GM12873 (cell line): ENCODE data around the gene PNMA8A.

Source experiments
- CTCF ChIP-seq: IDR thresholded peaks from 2 replicates; pipeline ENCODE4 v1.5.1; 2012; ENCODE audit warnings: low read depth, mild to moderate bottlenecking, moderate library complexity, low read length, control low read depth; ENCODE audit not compliant: insufficient read depth; ENCODE audit errors: missing control alignments

The PNMA8A gene

GRCh38 chr19:46461537-46461936, 9.8 kb downstream of the PNMA8A start:
- TF ChIP-seq CTCF, result no peak

- no peak for TF ChIP-seq CTCF
These were observed 10.4 kb downstream of the PNMA8A start for GRCh38 chr19:46460981-46461380.

- TF ChIP-seq CTCF, result no peak
These were observed 11.3 kb downstream of the PNMA8A start for GRCh38 chr19:46460055-46460454.

- no peak for TF ChIP-seq CTCF
These were observed 14.4 kb downstream of the PNMA8A start for GRCh38 chr19:46456930-46457329.

- TF ChIP-seq CTCF, result no peak
These were observed 17.1 kb downstream of the PNMA8A start for GRCh38 chr19:46454244-46454643.

GRCh38 chr19:46453661-46454060, 17.7 kb downstream of the PNMA8A start:
- no peak for TF ChIP-seq CTCF

- TF ChIP-seq CTCF, result no peak
These were observed 19.2 kb downstream of the PNMA8A start for GRCh38 chr19:46452186-46452585.
